HG02759 (cell line): ENCODE measurements around the gene ZNF584.

Source experiments
- ATAC-seq: cut with Tn5 transposase; IDR thresholded peaks from one replicate; pipeline ENCODE4 v1.9.1; 2021; ENCODE audit warnings: mild to moderate bottlenecking, moderate library complexity; ENCODE audit not compliant: unreplicated experiment

The ZNF584 gene

DNA sequence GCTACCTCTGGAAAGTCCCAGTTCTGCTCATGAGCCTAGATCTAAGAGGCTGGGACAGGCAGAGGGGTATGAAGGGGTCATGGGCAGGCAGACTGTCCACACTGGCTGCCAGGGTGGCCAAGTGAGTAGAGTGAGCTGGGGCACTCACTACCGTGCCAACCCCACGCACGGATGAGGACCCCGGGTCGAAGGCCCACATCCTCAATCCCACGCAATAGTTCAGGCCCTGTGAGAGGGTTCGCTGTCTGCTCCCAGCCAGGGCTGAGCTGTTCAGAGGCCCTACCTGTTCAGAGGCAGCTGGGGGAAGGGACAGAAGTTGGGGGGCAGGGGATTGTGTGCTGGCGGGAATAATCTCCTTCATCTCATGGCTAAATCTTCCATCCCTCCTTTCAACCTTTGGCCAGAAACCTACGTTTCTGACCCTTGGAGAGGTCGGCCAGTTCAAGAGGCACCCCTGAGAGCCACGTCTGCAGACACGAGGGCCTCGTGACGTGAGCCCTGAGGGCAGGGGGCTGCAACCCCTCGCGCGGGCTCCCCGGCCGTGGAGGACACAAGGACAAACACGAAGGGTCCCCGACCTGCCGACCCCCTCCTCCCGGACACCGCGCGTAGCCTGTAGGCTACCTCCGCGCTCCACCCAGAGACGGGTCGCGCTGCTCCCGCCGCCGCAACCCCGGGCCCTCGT, 22.4 kb upstream of the ZNF584 start:
- no peak for ATAC-seq

DNA sequence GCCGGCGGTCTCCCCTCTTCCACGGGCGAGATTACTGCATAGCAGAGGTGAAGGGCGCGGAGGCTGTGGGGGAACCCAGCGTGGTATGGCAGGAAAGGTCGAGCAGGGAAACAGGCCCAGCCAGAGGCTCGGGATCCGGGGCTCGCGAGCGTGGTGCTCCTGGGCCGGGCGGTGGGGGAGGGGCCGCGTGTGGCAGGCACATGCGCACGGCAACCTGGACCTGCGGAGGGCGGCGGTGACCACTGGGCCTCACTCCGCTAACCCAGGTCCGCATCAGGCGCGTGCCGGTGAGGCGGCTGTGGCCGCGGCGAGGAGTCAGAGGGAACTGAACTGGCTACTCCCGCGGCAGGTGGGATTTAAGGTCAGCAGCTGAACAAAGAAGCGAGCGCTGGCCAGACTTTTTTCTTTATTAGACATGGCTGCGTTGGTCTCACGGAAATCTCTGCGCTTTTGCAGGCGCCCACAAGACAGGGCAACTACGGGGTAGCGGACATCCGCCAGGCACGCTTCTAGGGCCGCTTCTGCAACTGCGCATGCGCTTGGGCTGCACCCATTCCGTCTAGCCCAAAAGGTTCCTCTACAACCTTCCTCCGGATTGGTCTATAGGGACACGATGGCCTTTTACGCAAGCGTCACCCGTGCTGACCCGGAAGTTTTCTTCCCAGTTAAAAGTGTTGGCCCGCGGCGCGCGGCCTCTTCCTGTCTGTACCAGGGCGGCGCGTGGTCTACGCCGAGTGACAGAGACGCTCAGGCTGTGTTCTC, 21.7 kb upstream of the ZNF584 start, which contains the start of gene RPS5:
Gene RPS5 (plus strand): TSS at position 694 of the 762 bp plus-strand sequence. CDS start 869 bp downstream, outside the sequence.
- peak; percentile 83 for ATAC-seq

DNA sequence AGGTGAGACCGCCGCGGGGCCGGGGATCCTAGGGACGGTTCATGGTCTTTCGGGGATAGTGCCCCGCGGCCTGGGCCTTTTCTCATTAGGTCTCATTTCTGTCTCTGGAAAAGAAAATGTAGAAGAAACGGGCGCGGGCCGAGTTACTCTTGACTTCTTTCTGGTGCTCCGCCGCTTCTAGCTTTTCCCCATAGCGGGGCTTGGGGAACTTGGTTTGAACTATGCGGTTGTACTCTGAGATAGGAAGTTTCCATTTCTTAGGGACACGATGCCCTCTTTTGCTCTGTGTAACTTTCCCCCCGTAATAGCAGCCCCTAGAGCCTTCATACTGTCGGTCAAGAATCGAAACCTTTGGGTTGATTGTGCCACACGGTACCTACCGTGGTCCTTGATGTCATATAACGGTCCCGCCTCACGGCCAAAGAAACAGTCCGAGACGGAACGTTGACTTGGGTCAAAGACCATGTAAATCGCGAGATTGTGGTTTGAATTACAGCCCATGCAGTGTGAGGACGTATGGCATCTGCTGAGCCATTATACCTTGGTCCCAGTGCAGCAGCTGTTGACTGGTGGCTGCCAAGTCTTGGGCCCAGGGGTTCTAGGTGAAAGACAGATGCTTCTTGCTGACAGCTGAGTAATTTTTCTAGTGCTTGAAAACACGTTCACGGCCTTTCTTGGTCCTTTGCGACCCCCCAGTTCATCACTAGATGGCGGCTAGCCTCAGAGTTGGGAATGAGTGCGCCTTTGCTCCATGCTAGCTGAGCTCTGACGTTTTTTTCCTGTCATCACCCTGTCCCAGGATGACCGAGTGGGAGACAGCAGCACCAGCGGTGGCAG, 20.9 kb upstream of the ZNF584 start:
- no peak for ATAC-seq

DNA sequence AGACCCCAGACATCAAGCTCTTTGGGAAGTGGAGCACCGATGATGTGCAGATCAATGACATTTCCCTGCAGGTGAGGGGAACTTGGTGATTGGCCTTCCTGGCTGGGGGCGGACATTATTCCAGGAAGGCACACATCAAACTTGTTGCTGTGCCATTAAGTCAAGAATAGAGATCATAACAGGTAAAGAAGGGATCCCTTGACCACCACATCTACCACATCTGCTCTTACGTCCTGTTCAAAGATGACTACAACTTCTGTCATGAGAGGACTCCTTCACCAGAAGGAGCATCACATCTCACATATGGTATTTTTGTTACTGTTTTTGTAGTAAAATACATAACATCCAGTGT, 20.3 kb upstream of the ZNF584 start:
- ATAC-seq: no peak

DNA sequence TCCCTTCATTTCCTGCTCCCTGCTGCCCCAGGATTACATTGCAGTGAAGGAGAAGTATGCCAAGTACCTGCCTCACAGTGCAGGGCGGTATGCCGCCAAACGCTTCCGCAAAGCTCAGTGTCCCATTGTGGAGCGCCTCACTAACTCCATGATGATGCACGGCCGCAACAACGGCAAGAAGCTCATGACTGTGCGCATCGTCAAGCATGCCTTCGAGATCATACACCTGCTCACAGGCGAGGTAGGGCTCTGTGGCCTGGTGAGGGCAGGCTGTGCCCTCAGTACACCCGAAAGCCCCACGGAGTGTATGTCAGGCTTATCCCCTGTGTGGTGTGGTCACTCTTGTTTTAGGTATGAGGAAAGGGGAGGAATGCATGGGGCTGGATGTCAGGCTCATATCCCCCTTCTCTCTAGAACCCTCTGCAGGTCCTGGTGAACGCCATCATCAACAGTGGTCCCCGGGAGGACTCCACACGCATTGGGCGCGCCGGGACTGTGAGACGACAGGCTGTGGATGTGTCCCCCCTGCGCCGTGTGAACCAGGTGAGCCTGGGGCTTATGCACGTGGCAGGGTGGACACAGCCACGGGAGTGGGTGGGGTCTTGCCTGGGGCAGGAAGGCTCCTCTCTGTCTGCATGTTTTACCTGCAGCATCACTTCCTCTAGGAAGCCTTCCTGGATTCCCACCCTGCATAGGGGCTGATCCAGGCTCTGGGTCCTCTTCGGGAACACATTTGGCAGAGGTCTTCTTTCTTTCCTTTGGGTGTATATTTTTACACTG, 15.3 kb upstream of the ZNF584 start:
- no peak for ATAC-seq

DNA sequence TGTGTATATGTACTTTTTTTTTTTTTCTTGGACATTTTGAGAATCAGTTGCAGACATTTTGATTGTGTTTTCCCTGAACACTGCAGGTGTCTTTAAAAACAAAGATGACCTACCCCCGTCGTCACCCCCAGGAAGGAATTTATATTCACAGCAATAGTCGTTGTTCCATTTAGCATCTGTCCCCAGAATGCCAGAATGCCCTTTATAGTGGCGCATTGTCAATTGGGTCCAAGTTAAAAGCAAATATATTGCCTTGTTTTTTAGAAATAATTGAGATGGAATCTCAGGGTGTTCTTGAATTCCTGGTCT, 14.8 kb upstream of the ZNF584 start:
- no peak for ATAC-seq

DNA sequence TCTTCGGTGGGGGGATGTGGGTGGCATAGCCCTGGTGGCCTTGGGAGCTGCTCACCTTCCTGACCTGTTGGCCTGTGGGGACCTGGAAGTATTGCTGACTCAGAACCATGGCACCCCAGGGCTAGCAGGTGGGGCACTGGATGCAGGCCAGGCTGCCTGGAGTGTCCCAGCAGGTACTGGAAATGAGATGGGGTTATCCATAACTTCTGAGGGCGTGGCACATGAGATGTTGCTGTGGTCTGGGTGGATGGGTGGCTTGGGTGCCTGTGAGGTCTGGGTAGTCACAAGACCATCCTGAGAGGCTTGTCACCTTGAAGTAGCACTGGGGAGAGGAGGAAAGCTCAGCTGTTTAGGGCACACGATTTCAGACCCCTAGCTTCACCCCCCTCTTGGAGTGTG, 13.6 kb upstream of the ZNF584 start:
- no peak for ATAC-seq

DNA sequence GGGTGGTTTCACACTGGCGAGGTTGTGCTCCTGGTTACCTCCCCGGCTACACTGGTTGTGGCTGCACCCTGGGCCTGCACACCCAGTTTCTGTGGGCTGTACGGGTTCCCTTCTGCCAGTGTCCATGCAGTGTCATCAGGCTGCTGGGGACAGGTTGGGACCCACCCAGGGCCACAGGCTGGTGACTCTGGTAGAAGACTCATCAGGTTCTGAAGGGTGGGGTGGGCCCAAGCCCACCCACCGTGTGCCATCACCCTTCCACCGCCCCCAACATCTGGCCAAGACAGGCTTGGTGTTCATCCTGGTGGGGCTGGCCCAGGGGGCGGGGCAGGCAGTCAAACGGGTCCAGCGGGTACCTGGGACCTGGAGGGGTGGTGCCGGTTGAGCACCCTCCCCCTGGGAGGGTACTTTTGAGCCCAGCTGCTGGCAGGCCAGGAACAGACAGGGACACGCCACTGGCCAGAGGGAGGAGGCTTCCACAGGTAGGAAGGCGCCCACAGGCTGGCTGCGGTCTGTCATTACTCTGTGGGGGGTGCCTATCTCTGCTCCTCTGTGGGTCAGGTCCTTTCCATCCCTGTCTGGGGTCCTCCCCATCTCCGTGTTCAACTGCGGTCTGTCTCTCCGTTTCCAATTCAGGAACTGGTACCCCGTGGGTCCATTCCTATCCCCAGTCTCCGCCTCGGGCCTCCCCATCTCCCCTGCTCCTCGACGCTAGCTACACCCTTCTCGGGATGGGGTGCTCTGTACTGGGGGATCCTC, 13.1 kb upstream of the ZNF584 start, which contains the start of gene RNF225:
Gene RNF225 (plus strand): TSS at position 437 of the 759 bp plus-strand sequence. CDS start 434 bp downstream, outside the sequence.
- ATAC-seq: no peak

DNA sequence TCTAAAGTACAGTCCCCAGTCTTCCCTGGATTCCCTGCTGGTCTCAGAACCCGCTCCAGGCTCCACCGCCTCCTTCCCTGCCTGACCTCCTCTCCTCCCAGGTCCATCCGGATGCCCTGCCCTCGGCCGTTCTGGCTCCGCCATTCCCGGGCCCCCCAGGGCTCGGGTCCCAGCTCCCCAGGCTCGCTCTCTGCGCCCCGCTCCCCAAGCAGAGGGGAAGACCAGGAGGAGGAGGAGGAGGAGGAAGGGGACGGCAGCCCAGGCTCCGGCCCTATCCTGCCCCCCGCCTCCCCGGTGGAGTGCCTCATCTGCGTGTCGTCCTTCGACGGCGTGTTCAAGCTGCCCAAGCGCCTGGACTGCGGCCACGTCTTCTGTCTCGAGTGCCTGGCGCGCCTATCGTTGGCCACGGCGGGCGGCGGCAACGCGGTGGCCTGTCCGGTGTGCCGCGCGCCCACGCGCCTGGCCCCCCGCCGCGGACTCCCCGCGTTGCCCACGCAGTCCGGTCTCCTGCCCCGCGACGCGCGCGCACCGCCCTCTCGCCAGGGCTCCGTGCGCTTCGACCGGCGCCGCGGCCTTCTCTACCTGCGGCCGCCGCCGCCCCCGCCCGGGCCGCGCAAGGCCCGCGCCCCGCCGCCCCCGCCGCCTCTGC, 12.3 kb upstream of the ZNF584 start:
- ATAC-seq: no peak

DNA sequence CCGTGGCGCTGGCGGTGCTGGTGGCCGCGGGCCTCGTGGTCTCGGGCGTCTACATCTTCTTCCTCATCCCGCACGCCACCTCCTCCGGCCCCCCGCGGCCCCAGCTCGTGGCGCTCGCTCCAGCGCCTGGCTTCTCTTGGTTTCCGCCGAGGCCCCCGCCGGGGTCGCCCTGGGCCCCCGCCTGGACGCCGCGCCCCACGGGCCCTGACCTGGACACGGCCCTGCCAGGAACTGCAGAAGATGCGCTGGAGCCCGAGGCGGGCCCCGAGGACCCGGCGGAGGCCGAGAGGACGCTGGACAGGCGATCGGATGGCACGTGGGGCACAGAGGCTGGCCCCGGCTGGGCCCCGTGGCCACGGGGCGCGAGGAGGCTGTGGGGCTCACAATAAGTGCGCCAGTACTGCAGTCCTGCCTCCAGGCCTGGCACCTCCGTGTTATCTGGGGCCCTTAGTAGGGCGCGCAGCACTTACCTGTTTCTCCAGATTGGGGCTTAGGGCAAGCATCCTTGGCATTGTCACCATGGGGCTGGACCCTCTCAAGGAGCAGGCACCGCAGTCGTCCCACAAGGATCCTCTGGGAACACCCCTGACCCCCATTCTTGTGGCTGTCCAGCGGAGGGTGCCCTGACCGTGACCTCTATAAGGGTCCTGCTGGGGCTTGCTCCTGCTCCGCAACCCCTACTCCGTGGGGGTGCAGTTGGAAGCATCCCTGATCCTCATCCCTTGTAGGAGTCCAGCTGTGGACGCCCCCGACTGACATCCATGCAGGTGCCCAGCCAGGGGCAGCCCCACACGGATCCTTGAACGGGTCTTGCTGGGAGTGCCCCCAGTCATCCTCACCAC, 11.5 kb upstream of the ZNF584 start:
- no peak for ATAC-seq

DNA sequence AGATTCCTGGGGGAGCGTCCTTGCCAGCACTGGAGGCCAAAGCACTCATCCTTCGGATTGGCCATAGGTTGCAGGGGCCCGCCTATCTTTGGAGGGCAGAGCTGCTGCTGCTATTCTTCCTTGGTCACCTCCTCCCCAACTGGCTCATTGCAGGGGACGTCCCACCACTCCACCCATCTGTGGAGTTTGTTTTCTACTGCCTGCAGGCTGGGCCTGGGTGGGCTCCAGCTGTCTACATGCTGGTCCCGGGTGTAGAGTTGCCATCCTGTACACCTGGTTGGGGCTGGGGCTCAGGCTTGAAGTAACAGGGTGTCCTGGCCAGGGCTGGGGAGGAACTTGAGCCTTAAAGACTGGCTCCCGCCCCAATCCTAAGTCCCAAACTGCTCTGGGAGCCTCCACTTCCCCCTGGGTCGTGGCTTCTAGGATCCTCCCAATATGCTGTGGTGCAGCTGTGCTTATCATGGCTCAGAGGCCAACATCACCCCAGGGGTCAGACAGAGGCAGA, 10.9 kb upstream of the ZNF584 start:
- no peak for ATAC-seq

DNA sequence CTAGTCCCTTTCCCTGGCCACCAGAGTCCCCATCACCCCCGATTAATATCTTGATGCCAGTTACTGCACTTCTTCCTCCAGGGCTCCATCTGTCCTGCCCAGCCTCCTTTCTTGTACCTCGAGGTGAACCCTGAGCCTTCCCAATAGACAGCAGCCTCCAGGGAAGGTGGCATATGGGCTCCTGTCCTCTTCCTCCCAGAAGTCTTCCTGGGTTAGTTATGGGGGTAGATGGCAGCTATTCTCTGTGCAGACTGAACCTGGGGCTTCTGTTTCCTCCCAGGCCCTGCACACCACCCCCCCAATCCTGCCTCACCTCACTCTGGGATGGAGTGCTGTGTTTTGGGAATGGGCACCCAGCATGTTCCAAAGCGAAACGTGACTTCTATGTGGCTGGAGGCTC, 10.4 kb upstream of the ZNF584 start:
- no peak for ATAC-seq

DNA sequence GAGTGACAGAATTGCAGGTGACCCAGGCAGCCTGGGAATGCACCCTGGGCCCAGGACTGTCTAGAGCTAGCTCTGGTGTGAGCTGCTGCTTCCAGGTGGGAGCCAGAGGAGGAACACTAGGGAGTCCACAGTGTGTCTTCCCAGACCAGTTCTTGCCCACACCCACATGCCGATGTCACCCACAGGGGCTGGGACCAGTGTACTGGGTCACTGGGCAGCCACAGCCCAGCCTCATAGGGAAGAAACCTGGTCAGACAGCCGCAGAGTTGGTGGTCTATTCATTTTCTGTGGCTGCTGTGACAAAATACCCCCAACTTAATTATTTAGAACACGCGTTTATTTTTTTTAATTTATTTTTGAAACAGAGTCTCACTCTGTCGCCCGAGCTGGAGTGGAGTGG, 9.9 kb upstream of the ZNF584 start:
- ATAC-seq: no peak

DNA sequence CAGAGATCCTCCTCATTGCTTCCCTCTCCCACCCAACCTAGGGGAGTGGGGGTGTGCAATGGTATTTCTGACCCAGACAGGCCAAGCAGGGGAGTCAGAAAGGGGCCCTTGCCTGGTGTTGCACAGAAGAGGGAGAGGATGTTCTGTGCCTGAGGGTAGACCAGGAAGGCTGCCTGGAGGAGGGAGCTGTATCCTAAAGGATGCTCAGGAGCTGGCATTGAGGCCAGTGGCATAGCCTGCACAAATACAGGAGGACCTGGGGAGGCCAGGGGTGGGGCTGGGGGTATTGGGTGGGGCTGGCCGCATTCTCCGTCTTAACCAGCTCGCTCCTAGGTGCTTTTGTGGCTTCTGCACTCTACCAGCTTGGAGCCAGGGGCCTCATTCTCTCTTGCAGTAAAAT, 8.5 kb upstream of the ZNF584 start:
- ATAC-seq: no peak

DNA sequence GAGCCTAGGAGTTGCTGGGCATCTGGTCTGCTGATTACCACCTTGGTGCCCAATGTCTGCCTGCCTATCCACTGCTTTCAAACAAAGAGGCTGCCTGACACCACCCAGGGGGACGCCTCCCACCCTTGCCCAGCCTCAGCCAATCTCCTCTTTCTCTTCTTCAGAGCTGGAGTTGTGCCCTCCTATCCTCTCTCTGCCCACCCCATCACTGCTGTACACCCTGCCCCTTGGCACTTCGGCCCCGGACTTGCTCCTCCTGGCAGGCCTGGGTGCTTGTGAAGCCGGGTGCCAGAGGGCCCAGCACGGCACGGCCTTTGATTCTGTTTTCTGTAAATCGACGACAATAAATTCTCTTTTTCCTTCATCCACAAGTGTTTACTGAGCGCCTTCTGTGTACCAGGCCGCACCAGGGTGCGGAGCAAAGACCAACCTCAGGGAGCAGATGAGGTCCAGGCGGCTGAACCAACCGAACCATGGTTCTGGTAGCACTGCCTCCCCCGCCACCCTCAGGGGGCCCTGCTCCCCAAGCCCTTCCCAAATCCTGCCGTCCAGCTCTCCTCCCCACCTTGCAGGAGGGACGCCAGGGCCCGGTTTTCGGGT, 8.0 kb upstream of the ZNF584 start:
- no peak for ATAC-seq

DNA sequence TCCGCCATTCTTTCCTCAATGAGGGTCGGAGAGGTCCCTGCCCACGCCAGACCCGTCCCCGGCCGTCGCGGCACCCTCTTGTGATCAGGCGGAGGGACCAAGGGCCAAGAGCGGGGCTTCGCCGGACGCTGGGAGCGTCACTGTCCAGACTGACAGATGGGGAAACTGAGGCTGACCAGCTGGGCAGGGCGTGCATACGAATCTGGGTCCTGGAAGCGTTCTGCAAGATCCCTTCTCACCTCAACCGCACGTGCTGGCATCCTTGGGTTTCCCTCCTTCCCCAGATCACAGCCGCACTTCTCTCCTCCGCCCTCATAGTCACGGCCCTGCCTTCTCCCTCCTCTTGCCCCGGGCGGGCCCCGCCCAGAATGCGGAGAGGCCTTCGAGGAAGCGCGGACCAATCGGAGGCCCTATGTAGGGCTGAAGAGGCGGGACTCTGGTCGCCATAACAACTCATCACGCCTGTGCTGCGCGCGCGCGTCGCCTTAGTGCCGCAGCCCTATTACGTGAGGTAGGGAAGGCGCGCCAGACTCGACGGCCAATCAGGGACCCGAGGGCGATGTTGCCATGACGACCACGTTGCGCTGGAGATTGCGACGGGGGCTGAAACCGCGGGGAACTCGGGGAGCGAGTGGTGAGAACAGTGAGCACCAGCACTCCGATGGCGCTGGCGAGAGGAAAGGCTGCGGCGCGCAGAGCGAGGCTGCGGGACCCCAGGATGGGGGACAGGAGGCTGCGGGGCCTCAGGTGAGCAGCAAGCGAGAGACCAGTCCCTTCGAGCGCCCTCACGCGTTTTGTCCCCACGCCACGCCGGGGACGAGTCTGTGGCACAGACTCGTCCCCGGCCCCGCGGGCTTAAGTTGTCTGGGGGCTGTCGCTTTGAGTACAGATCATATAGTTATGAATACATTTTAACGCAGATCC, 7.3 kb upstream of the ZNF584 start:
- peak; percentile 100 for ATAC-seq

DNA sequence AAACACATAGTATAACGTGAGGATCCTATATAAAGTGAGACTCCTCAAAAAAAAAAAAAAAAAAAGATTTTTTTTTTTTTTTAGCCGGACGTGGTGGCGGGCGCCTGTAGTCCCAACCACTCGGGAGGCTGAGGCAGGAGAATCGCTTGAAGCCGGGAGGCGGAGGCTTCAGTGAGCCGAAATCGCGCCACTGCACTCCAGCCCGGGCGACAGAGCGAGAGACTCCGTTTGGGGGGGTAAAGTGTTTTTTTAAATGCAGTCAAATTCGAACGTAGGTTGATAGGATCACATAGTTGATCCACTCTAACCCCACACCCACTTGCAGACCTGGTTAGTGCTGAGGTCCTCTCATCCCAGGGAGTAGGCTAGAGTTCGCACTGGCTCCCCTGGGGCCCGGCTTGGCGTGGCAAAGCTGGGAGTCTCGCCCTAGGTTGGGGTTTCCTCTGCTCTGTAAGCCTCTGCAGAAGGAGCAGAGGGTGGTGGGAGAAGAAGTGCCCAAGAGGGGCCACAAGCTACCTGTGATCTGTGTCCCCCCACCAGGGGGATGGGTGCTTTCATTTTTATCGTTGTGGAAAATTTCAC, 6.5 kb upstream of the ZNF584 start:
- no peak for ATAC-seq
